ENCODE results near the gene KLHL33. TPM values are rescaled to one million over a fixed set of nuclear protein-coding genes. Genes with fewer than 3 reads are reported as not detected.

The KLHL33 gene
- total RNA-seq, 4 donors from 2014 or later = 1.3 to 2.8 (median 2.1) TPM; not detected in 1

DNA sequence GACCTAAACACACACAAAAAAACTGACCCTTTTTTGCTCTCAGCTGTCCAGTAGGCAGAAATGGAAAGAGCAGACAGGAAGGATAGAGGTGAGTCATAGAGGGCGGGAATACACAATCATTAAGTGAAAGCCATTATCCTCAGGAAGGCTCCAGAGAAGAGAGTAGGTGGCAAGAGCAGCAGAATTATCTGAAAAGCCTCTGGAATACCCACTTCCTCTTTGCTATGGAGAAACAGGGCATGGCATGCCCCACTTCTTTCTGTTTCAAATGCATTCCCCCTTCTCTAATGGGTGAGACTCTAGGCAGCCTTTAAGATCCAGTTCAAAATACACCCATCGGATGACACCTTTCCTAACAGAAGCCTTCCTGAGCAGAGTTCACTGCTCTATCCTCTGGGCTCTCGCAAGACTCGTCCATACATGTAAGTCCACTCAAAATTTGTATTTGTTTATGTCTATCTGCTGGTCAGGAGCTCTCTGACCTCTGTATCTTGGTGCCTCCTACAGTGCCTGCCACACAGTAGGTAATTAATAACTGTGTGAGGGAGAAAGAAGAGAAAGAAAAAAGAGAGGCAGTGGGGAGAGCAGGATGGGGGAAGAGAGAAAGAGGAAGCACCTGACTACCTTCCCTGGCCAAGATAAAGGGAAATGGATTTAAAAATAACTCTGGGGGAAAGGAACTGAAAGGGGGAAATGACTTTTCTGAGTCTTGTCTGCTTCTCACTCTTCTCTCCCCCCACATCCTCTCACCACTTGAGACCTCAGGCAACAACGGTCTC lies 8.5 kb downstream of the KLHL33 start:
- DNase-seq = no peak
- Histone ChIP-seq H3K4me3 (no peak overlapping the region), H3K27ac (no peak overlapping the region), H3K27me3 (no peaks in the 10 kb centered on the region), H3K4me1 (no peaks in the 10 kb centered on the region), H3K9me3 (no peaks in the 10 kb centered on the region), H3K36me3 (no peaks in the 10 kb centered on the region)
- TF ChIP-seq, protein P1, sequence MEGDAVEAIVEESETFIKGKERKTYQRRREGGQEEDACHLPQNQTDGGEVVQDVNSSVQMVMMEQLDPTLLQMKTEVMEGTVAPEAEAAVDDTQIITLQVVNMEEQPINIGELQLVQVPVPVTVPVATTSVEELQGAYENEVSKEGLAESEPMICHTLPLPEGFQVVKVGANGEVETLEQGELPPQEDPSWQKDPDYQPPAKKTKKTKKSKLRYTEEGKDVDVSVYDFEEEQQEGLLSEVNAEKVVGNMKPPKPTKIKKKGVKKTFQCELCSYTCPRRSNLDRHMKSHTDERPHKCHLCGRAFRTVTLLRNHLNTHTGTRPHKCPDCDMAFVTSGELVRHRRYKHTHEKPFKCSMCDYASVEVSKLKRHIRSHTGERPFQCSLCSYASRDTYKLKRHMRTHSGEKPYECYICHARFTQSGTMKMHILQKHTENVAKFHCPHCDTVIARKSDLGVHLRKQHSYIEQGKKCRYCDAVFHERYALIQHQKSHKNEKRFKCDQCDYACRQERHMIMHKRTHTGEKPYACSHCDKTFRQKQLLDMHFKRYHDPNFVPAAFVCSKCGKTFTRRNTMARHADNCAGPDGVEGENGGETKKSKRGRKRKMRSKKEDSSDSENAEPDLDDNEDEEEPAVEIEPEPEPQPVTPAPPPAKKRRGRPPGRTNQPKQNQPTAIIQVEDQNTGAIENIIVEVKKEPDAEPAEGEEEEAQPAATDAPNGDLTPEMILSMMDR (IDR thresholded peaks at IDR 0.05) = no peak
- TF ChIP-seq POLR2A (IDR thresholded peaks at IDR 0.05) = no peak
- intact Hi-C loops (cut with DNase I; ENCODE audit: low total_unique reads) = no loop called here

DNA sequence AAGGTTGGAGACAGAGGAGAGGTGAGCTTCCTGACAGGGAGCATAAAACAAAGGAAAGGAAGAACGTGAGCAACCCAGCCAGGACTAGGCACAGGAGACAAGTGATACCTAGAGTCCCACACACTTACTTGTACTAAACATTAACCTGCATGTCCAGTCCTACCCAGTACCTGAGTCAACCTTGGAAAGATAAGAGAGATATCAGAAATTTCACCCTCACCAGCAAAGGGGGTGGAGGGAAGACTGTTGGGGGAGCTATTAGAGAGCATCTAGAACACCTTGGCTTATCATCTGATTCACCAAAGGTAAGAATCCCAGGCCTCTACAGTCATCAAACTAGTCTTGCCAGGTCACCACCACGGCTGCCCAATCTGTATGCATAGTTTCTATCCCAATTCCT lies 11.1 kb downstream of the KLHL33 start:
- H3K4me1 ChIP-seq = no peaks in the 10 kb centered on the region
- H3K4me3 ChIP-seq = no peak overlapping the region
- no peaks in the 10 kb centered on the region for H3K36me3 ChIP-seq
- no peaks in the 10 kb centered on the region for H3K9me3 ChIP-seq
- TF ChIP-seq, protein P1 (IDR thresholded peaks at IDR 0.05) = no peak
- no peak for TF ChIP-seq POLR2A (IDR thresholded peaks at IDR 0.05)
- no peak for DNase-seq
- no peak overlapping the region for H3K27ac ChIP-seq
- intact Hi-C loops (cut with DNase I; ENCODE audit: low total_unique reads) = no loop called here
- no peaks in the 10 kb centered on the region for H3K27me3 ChIP-seq

DNA sequence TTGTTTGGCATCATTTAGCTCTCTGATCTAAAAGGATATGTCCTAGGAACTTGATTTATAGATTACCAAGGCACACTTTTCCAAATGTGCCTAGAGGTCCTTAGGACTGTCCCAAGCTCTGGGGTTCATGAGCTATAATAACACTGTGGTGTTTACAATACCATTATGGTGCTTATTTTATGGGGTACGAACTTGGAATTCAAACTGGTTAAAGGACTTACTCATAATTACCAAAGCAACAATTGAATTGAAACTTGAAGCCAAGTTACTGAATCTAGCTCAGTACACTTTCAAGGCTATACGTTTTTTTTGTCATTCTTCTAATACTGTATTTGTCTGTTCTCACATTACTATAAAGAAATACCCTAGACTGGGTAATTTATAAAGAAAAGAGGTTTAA lies 13.1 kb downstream of the KLHL33 start:
- Histone ChIP-seq H3K27ac (no peak overlapping the region), H3K4me1 (no peaks in the 10 kb centered on the region), H3K9me3 (no peaks in the 10 kb centered on the region), H3K27me3 (no peaks in the 10 kb centered on the region), H3K36me3 (no peaks in the 10 kb centered on the region), H3K4me3 (no peak overlapping the region)
- DNase-seq = no peak
- intact Hi-C loops (cut with DNase I; ENCODE audit: low total_unique reads) = no loop called here
- TF ChIP-seq, protein P1 (IDR thresholded peaks at IDR 0.05) = no peak
- no peak for TF ChIP-seq POLR2A (IDR thresholded peaks at IDR 0.05)

DNA sequence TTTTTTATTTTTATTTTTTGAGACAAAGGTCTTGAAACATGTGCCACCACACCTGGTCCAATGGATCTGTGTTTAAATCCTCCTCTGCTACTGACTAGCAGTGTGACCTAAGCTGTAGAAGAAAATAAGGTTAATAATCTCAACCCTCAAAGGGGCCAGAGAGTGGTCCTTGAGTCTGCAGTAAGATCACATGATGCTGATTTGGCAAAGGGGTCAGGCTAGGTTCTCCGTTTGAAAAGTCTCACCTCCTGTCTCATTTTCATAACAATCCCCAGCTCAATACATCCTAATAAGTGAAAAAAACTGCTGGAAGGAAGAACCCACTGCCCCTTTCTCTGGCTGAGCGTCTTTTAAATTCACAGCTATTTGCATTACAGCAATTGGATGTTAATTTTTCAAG lies 14.7 kb downstream of the KLHL33 start:
- Histone ChIP-seq H3K27ac (no peak overlapping the region), H3K4me1 (no peaks in the 10 kb centered on the region), H3K4me3 (no peak overlapping the region), H3K36me3 (no peaks in the 10 kb centered on the region), H3K27me3 (no peaks in the 10 kb centered on the region), H3K9me3 (no peaks in the 10 kb centered on the region)
- TF ChIP-seq POLR2A (IDR thresholded peaks at IDR 0.05) = no peak
- TF ChIP-seq, protein P1 (IDR thresholded peaks at IDR 0.05) = no peak
- intact Hi-C loops (cut with DNase I; ENCODE audit: low total_unique reads) = no loop called here
- no peak for DNase-seq

DNA sequence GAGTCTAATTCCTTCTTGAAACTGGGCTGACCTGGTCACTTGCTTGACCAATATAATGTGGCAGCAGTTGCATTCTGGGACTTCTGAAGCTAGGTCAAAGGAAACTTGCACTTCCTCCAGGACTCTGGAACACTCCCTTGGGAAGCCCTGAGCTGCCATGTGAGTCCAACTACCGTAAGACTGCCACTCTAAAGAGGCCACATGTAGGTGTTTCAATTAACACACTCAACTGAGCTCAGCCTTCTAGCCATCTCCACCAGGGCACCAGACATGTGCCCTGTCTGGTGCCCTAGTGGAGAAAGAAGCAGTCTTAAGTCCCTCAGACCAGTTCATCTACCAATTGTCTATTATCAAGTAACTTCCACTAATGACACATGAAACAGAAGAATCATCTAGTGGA lies 16.5 kb downstream of the KLHL33 start:
- H3K27ac ChIP-seq = no peak overlapping the region
- H3K27me3 ChIP-seq = no peaks in the 10 kb centered on the region
- TF ChIP-seq, protein P1 (IDR thresholded peaks at IDR 0.05) = no peak
- no peak for TF ChIP-seq POLR2A (IDR thresholded peaks at IDR 0.05)
- intact Hi-C loops (cut with DNase I; ENCODE audit: low total_unique reads) = no loop called here
- H3K4me3 ChIP-seq = no peak overlapping the region
- H3K9me3 ChIP-seq = no peaks in the 10 kb centered on the region
- no peaks in the 10 kb centered on the region for H3K36me3 ChIP-seq
- H3K4me1 ChIP-seq = no peaks in the 10 kb centered on the region
- no peak for DNase-seq
